Smooth muscle cell (in vitro differentiated cells): ENCODE data around the gene PALLD. TPM values are rescaled to one million over a fixed set of nuclear protein-coding genes. Genes with fewer than 3 reads are reported as not detected.

Source experiments
- DNase-seq: peaks from one replicate; lab custom pipeline; 2025; ENCODE audit not compliant: unreplicated experiment; lab: John Stamatoyannopoulos, UW
- H2AFZ ChIP-seq: fragments of 200-600 bp; sonication (generic); 2 replicates; pipeline ENCODE4 v1.6.0; 2016; ENCODE audit warnings: antibody characterized with exemption, low read depth, mild to moderate bottlenecking
- H3F3A ChIP-seq: fragments of 200-600 bp; sonication (generic); 2 replicates; pipeline ENCODE4 v1.6.0; 2017; ENCODE audit warnings: antibody characterized with exemption, low read depth
- H3K27ac ChIP-seq: fragments of 200-600 bp; sonication (generic); 2 replicates; pipeline ENCODE4 v1.5.1; 2016; ENCODE audit warnings: low read depth, mild to moderate bottlenecking
- H3K27me3 ChIP-seq: fragments of 200-600 bp; sonication (generic); 2 replicates; pipeline ENCODE4 v1.6.1; 2016; ENCODE audit warnings: low read depth, mild to moderate bottlenecking
- H3K36me3 ChIP-seq: fragments of 200-600 bp; sonication (generic); 2 replicates; pipeline ENCODE4 v1.5.1; 2016; ENCODE audit warnings: low read depth
- H3K4me1 ChIP-seq: fragments of 200-600 bp; sonication (generic); 2 replicates; pipeline ENCODE4 v1.5.1; 2016; ENCODE audit warnings: low read depth
- H3K4me2 ChIP-seq: fragments of 200-600 bp; sonication (generic); 2 replicates; pipeline ENCODE4 v1.6.0; 2016; ENCODE audit warnings: mild to moderate bottlenecking
- H3K4me3 ChIP-seq: fragments of 200-600 bp; sonication (generic); 2 replicates; pipeline ENCODE4 v1.5.1; 2016; ENCODE audit warnings: mild to moderate bottlenecking
- H3K79me2 ChIP-seq: fragments of 200-600 bp; sonication (generic); 2 replicates; pipeline ENCODE4 v1.6.0; 2016; ENCODE audit warnings: low read depth, mild to moderate bottlenecking
- H3K9ac ChIP-seq: fragments of 200-600 bp; sonication (generic); 2 replicates; pipeline ENCODE4 v1.6.0; 2016; ENCODE audit warnings: low read depth
- H3K9me3 ChIP-seq: fragments of 200-600 bp; sonication (generic); replicated peaks from 2 replicates; pipeline ENCODE4 v1.5.1; 2016; ENCODE audit warnings: low read depth
- H4K20me1 ChIP-seq: fragments of 200-600 bp; sonication (generic); 2 replicates; pipeline ENCODE4 v1.6.0; 2016; ENCODE audit warnings: low read depth
- WGBS: methylation state at CpG from one replicate; pipeline ENCODE4 v1.1.7; 2016; ENCODE audit warnings: low lambda C conversion rate; 5-methylcytosine and 5-hydroxymethylcytosine counted together
- polyA plus RNA-seq: library from polyadenylated mRNA; unstranded; fragments of >200 nt; fragmentation: Nextera tagmentation; extraction: Ambion mirVana; gene quantifications from 2 replicates; pipeline ENCODE4 v1.2.1, GENCODE V29; 2016
- total RNA-seq: library from RNA; depleted of rRNA; stranded (reverse); fragments of >200 nt; gene quantifications from 2 replicates; pipeline ENCODE4 v1.2.3, GENCODE V29; 2014
- TF ChIP-seq, protein P1 (sequence below): fragments of 200-600 bp; sonication (generic); IDR thresholded peaks from 2 replicates; pipeline ENCODE4 v1.5.1; 2017; ENCODE audit warnings: borderline replicate concordance, mild to moderate bottlenecking, antibody characterized with exemption; ENCODE audit not compliant: insufficient read depth, poor library complexity, severe bottlenecking

The PALLD gene
- total and polyA plus RNA-seq, 2 experiments from 2014 or later: 354 to 415 TPM

DNA sequence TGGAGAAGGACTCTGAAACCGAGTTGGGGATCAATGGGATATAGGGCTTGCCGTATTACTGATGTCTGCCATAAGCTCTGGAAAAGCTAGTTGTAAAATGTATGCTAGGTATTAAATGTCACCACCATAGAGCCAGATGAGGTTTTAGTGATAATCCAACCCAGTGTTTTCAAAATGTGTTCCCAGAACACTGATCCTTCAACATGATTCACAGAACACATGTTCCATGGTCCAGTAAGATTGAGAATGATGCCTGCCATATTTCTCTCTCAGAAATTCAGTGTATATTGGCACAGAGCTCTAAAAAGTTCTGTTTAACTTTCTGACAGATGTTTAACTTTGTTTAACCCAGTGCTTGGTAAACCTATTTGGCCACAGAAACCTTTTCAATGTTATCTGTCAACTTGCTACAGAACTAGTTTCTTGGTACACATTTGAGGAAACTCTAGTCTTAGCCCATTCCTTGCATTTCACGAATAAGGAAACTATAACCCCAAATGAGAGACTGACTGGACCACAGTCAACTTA lies 160.2 kb downstream of the PALLD start:
- H3F3A ChIP-seq: peaks cover 42% of the 10 kb centered on the region
- peak overlapping the region; percentile 99 for H3K27ac ChIP-seq
- no peak overlapping the region for H2AFZ ChIP-seq
- TF ChIP-seq, protein P1, sequence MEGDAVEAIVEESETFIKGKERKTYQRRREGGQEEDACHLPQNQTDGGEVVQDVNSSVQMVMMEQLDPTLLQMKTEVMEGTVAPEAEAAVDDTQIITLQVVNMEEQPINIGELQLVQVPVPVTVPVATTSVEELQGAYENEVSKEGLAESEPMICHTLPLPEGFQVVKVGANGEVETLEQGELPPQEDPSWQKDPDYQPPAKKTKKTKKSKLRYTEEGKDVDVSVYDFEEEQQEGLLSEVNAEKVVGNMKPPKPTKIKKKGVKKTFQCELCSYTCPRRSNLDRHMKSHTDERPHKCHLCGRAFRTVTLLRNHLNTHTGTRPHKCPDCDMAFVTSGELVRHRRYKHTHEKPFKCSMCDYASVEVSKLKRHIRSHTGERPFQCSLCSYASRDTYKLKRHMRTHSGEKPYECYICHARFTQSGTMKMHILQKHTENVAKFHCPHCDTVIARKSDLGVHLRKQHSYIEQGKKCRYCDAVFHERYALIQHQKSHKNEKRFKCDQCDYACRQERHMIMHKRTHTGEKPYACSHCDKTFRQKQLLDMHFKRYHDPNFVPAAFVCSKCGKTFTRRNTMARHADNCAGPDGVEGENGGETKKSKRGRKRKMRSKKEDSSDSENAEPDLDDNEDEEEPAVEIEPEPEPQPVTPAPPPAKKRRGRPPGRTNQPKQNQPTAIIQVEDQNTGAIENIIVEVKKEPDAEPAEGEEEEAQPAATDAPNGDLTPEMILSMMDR: no peak
- no peaks in the 10 kb centered on the region for H3K36me3 ChIP-seq
- H3K4me1 ChIP-seq: peaks cover 39% of the 10 kb centered on the region
- peak overlapping the region; percentile 76 for H3K4me2 ChIP-seq
- H3K9me3 ChIP-seq: no peaks in the 10 kb centered on the region
- 61% methylated on average over 3 of the region's 3 CpGs for WGBS
- H3K79me2 ChIP-seq: peaks cover 98% of the 10 kb centered on the region
- H3K4me3 ChIP-seq: no peak overlapping the region
- H3K27me3 ChIP-seq: no peaks in the 10 kb centered on the region
- DNase-seq: no peak
- H4K20me1 ChIP-seq: peaks cover 6% of the 10 kb centered on the region
- H3K9ac ChIP-seq: peak overlapping the region; percentile 49

DNA sequence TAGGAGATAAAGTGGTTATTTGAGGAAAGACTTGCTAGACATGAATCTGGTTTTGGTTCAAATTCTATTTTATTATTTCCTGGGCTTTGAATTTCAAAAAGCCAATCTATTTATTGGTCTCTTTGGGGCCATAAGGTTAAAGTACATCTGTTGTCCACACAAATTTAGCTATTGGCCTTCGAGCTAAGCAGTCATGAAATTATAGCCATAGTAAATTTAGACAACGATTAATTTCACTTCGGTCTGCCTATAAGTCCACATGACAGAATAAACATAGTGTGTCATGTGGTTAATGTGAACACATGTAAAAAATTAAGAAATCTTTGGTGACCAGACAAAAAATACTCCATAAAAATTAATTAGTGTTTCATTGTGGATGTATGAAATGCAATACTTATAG lies 161.9 kb downstream of the PALLD start:
- WGBS: 66% methylated on average over 3 of the region's 3 CpGs
- Histone ChIP-seq H4K20me1 (peaks cover 6% of the 10 kb centered on the region), H3K9me3 (no peaks in the 10 kb centered on the region), H3K4me3 (no peak overlapping the region), H3F3A (peaks cover 51% of the 10 kb centered on the region), H2AFZ (no peak overlapping the region), H3K36me3 (no peaks in the 10 kb centered on the region), H3K27me3 (no peaks in the 10 kb centered on the region), H3K4me1 (peaks cover 49% of the 10 kb centered on the region), H3K79me2 (peaks cover 98% of the 10 kb centered on the region), H3K4me2 (peak overlapping the region; percentile 15), H3K27ac (peak overlapping the region; percentile 99), H3K9ac (no peak overlapping the region)
- TF ChIP-seq, protein P1: no peak
- DNase-seq: no peak

DNA sequence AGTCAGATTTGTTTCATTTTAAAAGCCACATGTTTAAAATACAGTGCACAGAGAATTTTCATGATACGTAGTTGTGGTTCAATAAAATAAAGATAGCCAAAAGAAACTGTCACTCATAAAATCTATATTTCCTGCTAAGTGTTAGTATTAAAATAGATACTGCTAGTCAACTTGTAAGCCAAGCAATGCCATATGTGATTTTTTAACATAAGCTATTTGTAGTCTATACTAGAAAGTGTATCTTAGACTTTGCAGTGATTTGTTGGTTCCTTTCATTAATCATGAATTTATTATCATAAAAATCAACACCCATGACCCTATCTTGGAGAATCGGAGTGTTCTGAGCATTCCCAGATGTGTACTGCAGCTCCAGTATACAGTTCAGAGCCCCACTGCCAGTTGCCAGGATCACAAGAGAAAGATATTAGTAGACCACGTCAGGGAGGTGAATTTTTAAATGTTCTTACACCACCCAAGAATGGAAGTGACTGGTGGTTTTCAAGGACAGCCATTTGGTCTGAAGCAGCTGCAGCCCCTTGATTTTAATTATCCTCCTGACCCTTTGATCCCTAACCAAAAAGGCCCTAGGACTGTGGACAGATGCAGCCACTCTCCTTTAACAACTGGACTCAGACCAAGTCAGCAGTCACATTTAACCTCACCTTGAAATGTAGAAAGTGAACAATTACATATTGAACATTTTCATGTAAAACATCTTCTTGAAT lies 163.1 kb downstream of the PALLD start:
- Histone ChIP-seq H3K4me2 (peak overlapping the region; percentile 34), H3F3A (peaks cover 58% of the 10 kb centered on the region), H4K20me1 (peaks cover 6% of the 10 kb centered on the region), H3K4me3 (no peak overlapping the region), H3K4me1 (peaks cover 57% of the 10 kb centered on the region), H3K27me3 (no peaks in the 10 kb centered on the region), H2AFZ (no peak overlapping the region), H3K27ac (peak overlapping the region; percentile 99), H3K79me2 (peaks cover 98% of the 10 kb centered on the region), H3K9me3 (no peaks in the 10 kb centered on the region), H3K36me3 (no peaks in the 10 kb centered on the region), H3K9ac (peak overlapping the region; percentile 37)
- 36% methylated on average over 3 of the region's 3 CpGs for WGBS
- TF ChIP-seq, protein P1: no peak
- DNase-seq: no peak
